GM12865 (cell line): ENCODE data around the gene TMEM40.

Experiments used
- DNase-seq: peaks from one replicate; pipeline ENCODE4 v3.0.0; 2010; ENCODE audit warnings: low read depth
- H3K4me3 ChIP-seq: 2 replicates; pipeline ENCODE4 v1.5.1; 2011; ENCODE audit warnings: mild to moderate bottlenecking, low read depth, low read length, control low read depth
- TF ChIP-seq, protein P1 (sequence below): IDR thresholded peaks from 2 replicates; pipeline ENCODE4 v1.5.1; 2011; ENCODE audit warnings: low read length, control low read depth, low read depth, inconsistent platforms; ENCODE audit not compliant: insufficient read depth; ENCODE audit errors: missing control alignments

TMEM40 gene

DNA sequence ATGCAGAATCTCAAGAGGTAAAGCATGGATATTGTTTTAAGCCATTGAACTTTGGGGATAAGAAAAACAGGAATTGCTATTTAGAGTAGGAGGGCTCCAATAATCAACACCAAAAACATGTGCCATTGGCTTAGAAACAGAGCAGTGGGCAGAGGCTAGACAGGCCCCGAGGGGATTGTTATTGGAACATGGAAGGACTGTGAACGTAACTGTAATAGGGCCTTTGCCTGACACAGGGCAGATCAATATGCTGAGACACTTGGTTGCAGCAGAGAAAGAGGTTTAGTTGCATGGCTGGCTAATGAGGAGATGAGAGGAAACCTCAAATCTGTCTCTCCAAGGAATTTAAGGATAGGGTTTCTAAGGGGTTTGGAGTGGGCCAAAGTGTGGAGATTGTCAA, 58.3 kb downstream of the TMEM40 start:
- H3K4me3 ChIP-seq: no peak overlapping the region
- DNase-seq: no peak
- TF ChIP-seq, protein P1, sequence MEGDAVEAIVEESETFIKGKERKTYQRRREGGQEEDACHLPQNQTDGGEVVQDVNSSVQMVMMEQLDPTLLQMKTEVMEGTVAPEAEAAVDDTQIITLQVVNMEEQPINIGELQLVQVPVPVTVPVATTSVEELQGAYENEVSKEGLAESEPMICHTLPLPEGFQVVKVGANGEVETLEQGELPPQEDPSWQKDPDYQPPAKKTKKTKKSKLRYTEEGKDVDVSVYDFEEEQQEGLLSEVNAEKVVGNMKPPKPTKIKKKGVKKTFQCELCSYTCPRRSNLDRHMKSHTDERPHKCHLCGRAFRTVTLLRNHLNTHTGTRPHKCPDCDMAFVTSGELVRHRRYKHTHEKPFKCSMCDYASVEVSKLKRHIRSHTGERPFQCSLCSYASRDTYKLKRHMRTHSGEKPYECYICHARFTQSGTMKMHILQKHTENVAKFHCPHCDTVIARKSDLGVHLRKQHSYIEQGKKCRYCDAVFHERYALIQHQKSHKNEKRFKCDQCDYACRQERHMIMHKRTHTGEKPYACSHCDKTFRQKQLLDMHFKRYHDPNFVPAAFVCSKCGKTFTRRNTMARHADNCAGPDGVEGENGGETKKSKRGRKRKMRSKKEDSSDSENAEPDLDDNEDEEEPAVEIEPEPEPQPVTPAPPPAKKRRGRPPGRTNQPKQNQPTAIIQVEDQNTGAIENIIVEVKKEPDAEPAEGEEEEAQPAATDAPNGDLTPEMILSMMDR: no peak

DNA sequence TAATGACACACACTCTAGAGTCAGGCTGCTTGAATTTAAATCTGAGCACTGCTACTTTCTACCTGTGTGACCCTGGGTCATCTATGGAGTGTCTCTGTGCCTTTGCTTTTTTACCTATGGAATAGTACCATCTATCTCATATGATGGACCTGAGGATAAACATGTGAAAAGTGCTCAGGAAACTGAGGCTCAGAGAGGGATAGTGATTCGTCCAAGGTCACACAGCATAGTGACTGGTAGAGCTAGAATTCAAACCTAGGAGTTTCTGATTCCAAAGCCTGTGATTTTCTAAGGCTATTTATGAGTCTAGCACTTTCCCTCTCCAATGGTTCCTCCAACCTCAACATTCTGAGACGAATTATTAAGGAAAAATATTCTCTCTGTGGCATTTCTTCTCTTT, 63.1 kb downstream of the TMEM40 start:
- DNase-seq: no peak
- TF ChIP-seq, protein P1: no peak
- H3K4me3 ChIP-seq: no peak overlapping the region

DNA sequence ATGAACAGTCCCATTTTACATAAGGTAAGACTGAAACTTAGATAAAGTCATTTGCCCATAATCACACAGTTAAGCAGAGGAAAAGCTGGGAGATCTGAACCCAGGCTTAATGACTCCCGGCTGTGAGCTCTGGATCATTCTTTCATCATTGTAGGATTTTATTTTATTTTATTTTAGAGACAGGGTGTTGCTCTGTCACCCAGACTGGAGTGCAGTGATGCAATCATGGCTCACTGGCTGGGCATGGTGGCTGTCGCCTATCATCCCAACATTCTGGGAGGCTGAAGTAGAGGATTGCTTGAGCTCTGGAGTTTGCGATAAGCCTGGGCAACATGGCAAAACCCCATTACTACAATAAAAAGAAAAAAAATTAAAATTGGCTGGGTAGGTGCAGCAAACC, 63.9 kb downstream of the TMEM40 start:
- TF ChIP-seq, protein P1: no peak
- DNase-seq: no peak
- no peak overlapping the region for H3K4me3 ChIP-seq

DNA sequence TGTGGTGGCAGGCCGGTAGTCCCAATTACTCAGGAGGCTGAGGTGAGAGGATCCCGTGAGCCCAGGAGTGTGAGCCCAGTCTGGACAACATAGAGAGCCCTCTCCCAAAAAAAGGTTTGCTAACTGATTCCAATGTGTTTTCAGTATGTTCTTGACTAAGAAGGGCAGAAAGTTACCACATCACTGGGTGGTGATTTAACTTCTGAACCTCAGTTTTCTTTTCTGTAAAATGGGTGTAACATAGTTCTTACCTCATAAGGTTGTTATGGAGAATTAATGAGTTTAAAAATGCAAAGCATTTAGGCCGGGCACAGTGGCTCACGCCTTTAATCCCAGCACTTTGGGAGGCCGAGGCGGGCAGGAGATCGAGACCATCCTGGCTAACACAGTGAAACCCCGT, 66.6 kb downstream of the TMEM40 start:
- H3K4me3 ChIP-seq: no peak overlapping the region
- TF ChIP-seq, protein P1: no peak
- DNase-seq: no peak

DNA sequence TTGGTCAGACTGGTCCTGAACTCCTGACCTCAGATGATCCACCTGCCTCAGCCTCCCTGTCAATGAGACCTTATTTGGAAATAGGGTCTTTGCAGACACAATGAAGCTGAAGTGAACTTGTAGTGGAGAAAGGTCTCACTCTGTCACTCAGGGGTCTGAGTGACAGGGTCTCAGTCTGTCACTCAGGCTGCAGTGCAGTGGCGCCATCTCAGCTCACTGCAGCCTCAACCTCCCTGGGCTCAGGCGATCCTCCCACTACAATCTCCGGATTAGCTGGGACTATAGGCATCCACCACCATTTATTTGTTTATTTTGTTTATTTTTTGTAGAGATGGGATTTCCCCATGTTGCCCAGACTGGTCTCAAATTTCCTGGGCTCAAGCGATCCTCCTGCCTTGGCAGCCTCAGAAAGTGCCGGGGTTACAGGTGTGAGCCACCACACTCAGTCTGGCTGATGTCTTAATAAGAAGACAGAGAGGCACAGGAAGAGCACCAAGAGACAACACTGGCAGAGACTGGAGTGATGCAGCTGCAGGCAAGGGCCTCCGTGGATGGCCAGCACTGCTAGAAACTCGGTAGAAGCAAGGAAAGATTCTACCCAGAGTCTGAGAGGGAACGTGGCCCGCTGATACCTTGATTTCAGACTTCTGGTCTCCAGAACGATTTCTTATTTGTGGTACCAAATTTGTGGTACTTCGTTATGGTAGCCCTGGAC, 68.9 kb downstream of the TMEM40 start:
- DNase-seq: no peak
- no peak overlapping the region for H3K4me3 ChIP-seq
- TF ChIP-seq, protein P1: no peak

DNA sequence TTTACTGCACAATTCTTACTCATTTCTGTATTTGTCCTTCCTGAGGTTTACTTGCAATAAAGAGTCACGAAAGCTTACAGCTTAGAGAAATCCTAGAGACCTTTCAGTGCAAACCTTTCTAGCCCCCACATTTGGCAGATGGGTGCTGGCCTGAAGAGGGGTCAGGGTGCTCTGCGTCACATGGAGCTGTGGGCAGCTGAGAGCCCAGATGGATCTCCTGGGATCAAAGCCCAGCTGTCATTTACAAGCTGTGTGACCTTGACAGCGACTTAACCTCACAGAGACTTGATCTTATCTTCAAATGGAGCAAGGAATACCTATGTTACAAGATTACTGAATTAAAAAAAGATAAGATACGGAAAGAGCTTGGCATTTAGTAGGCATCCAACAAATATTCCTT, 71.1 kb downstream of the TMEM40 start:
- DNase-seq: no peak
- TF ChIP-seq, protein P1: no peak
- no peak overlapping the region for H3K4me3 ChIP-seq

DNA sequence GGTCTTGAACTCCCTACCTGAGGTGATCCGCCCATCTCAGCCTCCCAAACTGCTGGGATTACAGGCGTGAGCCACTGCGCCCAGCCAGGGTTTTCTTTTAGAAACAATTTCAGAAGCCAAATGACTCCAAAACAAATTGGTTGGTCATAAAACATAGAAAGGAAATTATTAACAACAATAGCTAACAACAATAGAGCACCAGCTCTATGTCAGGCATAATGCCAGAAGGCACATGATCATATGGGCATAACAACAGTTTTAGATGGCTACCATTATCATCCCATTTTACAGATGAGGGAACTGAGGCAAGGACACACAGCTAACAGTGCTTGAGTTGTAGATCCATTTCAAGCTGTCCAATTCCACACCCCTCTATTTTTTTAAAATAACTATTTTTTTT, 73.0 kb downstream of the TMEM40 start:
- no peak overlapping the region for H3K4me3 ChIP-seq
- DNase-seq: no peak
- TF ChIP-seq, protein P1: no peak
